GM12864 (cell line): Measurements from ENCODE around the gene C3.
A peak's percentile ranks its signal among the peaks of the same experiment; 100 is the strongest.

Source experiments
- DNase-seq: peaks from one replicate; pipeline ENCODE4 v3.0.0-alpha.2; 2011; ENCODE audit warnings: low read depth
- H3K4me3 ChIP-seq: 2 replicates; pipeline ENCODE4 v1.5.1; 2011; ENCODE audit warnings: mild to moderate bottlenecking, low read depth, low read length, control low read depth
- TF ChIP-seq, protein P1 (sequence below): IDR thresholded peaks from 2 replicates; pipeline ENCODE4 v1.5.1; 2011; ENCODE audit warnings: low read depth, mild to moderate bottlenecking, moderate library complexity, low read length, control low read depth, inconsistent platforms; ENCODE audit errors: missing control alignments

Gene C3

DNA sequence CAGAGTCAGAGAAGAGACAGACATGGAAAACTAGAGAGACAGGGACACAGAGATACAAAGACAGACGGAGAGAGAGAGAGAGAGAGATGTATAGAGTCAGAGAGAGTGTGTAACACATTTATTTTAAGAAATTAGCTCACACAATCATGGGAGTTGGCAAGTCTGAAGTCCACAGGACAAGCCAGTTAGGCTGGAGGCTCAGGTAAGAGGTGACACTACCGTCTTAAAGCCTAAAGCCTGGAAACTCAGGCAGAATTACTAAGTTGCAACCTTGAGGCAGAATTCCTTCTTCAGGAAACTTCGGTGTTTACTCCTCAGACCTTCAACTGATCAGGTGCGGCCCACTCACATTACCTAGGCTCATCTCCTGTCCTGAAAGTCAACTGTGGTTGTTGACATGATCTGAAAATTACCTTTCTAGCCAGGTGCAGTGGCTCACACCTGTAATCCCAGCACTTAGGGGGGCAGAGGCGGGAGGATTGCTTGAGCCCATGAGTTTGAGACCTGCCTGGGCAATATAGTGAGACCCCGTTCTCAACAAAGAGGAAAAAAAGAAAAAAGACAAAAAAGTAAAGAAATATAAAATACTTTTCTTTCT, 47.7 kb downstream of the C3 start:
- DNase-seq = no peak
- no peak overlapping the region for H3K4me3 ChIP-seq
- TF ChIP-seq, protein P1, sequence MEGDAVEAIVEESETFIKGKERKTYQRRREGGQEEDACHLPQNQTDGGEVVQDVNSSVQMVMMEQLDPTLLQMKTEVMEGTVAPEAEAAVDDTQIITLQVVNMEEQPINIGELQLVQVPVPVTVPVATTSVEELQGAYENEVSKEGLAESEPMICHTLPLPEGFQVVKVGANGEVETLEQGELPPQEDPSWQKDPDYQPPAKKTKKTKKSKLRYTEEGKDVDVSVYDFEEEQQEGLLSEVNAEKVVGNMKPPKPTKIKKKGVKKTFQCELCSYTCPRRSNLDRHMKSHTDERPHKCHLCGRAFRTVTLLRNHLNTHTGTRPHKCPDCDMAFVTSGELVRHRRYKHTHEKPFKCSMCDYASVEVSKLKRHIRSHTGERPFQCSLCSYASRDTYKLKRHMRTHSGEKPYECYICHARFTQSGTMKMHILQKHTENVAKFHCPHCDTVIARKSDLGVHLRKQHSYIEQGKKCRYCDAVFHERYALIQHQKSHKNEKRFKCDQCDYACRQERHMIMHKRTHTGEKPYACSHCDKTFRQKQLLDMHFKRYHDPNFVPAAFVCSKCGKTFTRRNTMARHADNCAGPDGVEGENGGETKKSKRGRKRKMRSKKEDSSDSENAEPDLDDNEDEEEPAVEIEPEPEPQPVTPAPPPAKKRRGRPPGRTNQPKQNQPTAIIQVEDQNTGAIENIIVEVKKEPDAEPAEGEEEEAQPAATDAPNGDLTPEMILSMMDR = no peak

DNA sequence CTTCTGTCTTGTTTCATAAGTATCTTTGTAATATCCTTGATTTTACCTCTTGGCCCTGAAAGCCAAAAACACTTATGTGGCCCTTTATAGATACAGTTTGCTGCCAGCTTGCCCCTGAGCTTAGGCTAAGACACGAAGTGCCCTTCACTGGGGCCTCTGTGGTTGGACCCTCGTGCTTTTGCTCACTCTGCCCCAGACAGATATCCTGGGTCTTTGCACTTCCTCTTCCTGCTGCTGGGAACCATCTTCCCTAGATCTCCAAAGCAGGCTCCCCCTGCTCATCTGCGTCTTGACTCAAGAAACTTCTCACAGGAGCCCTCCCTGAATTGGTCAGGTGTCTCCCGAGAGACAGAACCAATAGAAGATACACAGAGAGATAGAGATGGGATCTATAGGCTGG, 48.5 kb downstream of the C3 start:
- TF ChIP-seq, protein P1 = no peak
- no peak for DNase-seq
- H3K4me3 ChIP-seq = no peak overlapping the region

DNA sequence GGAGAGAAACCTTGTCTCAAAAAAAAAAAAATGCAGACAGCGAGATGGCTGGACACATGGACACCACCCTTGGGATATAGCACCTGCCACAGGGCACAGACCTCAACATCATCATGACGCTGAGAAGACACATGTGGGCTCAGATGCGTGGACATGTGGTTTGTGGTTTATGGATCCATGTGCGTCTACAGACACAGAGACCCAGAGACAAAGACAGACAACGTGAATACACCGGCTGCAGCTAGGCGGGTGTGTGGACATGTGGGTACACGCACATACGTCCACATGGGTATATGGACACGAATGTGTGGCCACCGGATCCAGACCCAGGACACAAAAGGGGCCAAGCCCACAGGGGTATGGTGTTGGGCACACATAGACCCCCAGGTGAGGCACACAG, 51.8 kb downstream of the C3 start:
- DNase-seq = no peak
- H3K4me3 ChIP-seq = peak overlapping the region; percentile 65
- TF ChIP-seq, protein P1 = no peak

DNA sequence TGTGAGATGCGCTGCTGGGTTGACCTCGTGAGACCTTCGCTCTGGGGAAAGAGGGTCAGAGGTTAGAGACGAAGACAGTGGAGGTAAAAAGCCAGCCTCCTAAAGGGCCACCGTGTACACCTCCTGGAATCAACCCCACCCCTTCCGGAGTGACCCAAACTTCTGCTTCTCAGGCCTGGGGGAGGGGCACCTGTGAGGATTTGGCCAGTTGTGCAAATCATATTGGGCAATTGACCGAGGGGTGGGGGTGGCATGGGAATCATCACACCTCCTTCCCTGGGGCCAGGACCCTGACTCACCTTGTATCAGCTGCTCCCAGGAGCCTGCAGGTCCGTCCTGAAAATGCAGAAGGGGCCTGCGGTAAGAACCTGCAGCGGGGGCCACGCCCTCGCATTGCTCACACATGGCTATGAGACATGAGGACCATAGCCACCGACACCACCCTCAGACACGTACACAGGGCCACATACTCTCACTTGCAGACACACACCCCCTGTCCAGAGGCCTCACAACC, 53.3 kb downstream of the C3 start:
- TF ChIP-seq, protein P1 = no peak
- DNase-seq = no peak
- H3K4me3 ChIP-seq = no peak overlapping the region

DNA sequence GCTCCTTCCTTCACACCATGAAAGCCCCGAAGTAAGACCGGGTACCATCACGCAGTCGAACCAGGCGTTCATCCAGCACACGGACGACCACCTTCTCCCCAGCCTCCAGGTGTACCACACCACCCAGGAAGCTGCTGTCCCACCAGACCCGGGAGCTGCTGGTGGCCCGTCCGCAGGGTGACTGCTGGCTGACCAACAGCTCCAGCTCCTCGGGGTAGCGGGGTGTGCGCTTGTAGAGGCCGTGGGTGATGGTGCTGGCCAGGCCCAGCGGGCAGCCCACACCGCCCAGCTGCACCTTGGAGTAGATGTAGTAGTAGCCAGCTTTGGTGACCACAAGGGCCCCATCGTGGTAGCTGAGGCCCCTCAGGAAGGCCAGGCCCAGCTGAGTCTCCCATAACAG, 55.5 kb downstream of the C3 start:
- TF ChIP-seq, protein P1 = no peak
- DNase-seq = no peak
- no peak overlapping the region for H3K4me3 ChIP-seq

DNA sequence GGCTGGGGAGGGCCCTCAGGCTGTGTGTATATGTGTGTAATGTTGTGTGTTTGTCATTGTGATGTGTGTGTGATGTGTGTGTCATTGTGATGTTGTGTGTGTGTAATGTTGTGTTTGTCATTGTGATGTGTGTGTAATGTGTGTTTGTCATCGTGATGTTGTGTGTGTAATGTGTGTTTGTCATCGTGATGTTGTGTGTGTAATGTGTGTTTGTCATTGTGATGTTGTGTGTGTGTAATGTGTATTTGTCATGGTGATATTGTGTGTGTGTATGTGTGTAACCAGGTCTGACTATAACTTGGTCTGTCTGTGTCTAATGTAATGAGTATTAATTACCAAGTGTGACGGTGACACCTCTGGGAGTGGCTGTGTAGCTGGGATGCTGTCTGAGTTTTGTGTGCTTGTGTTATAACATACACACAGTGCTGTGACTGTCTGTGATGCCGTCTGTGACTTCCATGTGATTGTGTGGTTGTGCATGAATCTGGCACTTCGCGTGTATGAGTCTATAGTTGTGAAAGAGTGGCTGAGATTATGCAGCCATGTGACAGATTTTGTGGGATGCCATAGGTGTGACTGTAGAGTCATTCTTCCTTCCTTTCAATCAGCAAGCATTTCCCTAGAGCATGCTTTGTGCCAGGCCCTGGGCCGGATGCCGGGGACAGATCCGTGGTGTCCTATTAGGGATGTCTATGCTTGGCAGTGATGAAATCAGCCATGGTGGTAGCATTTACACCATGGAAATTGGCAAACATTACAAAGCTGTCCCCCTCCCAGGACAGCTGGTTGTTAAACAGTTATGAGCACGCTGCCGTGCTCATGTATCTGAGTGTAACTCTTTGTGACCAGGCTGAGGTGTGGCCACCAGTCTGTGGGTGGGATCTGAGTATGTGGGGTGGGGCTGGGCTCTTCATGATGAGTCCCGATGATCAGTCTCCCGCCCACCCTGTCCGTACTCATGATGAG, 56.9 kb downstream of the C3 start:
- no peak for DNase-seq
- TF ChIP-seq, protein P1 = no peak

More for the DNA sequence above, 56.9 kb downstream of the C3 start:
- no peak overlapping the region for H3K4me3 ChIP-seq
